Hematopoietic multipotent progenitor cell treated with erythropoietin and hydrocortisone succinate and interleukin-3 and kit ligand, for 6 days (in vitro differentiated cells): ENCODE data around the gene SEMA7A.

Source experiments
- DNase-seq: peaks from one replicate; pipeline ENCODE4 v3.0.0-alpha.2; 2015

The SEMA7A gene

DNA sequence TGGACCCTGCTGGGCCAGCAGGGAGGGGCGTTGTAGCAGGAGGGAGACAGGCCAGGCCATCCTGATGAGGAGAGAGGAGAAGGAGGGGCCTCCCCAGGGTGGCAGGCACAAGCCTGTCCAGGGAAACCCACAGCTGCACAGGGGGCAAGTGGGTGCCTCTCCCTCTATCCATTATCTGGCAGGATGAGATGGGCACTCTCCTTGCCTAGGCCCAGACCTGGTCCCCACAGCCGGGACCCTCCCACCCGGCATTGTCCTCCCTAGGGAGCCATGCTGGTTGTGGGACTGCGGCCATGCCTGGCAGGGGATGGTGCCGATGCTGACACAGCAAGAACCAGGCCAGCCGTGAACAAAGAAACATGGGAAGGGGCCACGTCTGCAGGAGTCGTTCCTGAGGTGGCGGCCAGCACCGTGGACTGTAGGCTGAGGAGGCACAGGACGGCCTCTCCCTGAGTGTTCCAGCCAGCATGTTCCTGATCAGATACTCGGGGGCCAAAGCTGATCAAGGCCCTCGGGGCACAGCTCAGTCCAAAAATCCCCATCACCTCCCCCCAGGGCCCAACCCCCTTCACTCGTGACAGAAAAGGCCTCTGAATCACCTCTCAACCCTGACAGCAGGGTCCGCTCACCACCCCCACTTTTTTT, 47.1 kb downstream of the SEMA7A start:
- no peak for DNase-seq

- no peak for DNase-seq
Measured at GRCh38 chr15:74385733-74386132, 48.0 kb downstream of the SEMA7A start.

DNA sequence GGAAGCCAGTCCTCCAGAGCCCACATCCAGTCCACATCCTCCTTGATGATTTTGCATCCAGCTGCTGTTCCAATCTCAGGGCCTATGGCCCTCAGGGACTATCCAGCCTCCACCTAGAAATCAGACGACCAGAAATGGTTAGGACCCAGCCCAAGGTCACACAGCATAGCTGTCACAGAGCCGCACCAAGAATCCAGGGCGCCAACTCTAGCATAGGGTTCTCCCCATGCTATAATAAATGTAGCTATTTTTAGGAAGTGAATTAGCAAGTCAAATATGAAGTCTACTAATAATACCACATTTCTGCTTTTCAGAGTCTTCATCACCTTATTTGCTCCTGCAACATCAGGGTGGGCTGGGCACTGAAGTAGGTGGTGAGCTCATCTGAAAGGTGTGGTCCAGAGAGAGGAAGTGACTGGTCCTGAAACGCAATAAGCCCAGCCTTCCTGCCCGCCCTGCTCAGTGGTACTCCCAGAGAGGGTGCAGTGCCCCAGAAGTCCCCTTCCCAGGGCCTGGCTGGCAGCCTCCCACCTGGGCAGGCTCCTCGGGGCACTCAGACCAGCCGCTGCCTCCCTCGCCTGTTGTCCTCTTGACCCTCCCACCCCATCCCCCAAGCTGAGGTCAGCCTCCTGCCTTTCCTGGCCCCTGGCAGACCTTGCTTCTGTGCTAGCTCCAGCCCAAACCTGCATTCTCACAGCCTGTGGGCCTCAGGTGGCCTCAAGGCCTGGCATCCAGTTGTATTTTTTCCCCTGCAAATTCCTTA, 48.7 kb downstream of the SEMA7A start:
- DNase-seq: peak; percentile 82

DNA sequence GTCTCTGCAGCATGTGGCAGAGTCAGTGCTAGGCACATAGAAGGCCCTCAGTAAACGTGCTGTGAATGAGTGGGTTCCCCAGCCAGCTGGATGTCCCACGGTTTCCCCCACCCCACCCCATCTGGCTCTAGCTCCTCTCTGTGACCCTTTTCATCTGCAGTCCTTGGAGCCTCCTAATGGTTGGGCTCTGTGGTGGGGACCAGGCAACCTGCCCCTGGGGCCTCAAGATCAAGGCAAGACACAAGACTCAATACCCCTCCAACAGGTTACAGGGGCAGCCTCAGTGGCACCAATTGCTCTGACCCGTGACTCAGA, 49.2 kb downstream of the SEMA7A start:
- DNase-seq: no peak

DNA sequence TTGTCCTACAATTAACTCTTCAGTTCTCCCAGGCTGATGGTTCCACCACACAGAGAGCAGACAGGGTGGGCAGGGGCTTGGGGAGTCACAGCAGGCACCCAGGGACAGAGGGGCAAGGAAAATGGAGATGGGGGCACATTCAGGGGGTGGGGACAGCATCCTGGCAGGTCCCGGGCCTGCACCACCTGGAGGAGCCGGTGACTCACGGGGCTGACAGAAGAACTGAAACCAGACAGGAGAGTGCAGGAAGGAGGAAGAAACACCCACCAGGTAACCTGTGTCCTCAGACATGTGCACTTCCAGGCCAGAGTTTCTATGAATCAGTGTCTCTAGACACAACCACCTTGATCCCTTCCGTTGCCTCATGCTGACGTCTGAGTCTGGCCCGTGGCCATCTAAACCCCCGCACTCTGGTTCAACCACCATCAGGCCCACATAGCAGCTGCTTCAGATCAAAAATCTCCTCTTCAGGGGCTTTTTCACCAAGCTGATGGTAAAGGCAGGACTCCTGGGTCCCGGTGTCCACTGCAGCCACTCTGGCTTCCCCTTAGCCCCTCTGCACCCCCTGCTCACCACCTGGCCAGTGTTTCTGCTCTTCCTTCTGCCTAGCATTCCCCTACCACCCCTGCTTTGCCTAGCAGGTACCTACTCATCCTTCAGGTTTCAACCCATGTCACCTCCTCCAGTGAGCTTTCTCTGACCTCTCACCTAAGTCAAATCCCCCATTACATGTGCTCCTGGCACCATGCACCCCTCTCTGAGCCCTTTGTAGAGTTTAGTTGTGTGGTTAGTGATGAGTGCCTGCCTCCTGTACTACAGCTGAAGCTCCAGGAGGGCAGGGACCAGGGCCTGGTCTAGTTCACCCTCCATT, 49.8 kb downstream of the SEMA7A start:
- no peak for DNase-seq

DNA sequence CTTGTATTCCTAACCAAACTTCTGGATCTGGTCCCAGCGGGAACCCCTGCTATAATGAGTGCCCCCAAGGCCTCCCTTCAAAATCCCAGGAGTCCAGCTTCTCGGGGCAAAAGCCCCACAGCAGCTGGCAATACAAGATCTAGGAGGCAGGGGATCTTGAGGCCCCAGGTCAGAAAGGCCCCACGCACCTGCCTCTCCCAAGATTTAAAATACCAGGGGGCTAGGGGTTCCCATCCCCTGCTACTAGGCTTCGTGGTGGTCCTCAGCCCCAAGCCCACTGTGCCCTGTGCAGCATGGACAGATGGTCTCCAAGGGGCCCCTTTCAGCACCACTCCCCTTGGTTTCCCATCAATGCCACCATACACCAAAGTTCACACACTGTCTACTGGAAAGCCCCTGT, 50.5 kb downstream of the SEMA7A start:
- no peak for DNase-seq

DNA sequence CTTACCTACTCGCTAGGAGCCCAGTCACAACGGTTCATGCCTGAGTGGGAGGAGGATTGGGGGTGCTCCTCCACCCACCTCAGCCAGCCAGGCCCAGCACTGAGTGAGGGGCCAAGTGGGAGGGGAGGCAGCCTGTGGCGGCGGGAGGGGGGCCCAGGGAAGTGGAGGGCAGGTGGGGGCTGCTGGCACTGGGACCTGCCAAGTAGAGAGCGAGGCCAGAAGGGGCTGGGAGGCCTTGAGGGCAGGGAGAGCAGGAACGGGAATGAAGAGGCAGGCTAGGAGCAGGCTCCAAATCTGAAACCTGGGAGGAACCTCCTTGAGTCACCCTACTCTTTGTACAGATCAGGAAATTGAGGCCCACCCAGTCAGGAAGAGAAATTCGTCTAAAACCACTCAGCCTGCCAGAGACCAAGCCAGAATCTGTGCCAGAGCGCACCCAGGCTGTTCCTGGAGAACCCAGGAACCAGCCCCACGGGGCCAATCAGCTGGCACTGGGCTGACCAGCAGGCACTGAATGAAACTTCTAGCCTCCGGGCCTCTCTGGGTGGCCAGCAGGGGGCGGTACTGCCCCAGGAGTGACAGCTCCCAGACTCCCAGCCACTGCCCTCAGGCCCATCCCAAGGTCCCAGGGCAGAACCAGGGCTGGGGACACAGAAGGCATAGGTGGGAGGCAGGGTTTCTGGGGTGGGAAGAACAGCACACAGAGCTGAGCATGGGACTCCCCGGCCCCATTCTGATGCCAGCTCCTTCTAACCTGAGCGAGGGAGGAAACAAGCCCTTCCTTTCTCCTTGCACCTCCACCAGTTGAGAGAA, 51.5 kb downstream of the SEMA7A start:
- peak; percentile 91 for DNase-seq

DNA sequence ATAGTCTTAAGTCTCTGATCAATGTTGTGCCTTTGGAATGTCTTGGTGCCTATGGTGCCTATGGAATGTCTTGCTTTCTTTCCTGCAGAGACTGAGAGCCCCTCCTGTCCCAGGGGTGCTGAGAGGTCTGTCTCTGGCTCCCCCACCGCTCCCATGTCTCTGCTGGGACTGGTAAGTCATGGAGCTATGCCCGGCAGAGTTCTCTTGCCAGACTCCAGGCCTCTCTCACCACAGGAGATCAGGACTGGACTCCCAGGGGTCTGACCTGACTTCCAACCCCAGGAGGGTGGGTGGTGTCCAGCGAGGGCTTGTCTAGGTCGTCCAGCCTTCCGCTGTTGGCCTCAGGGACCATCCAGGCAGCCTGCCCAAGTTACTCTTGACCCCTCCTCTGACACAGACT, 52.3 kb downstream of the SEMA7A start:
- DNase-seq: no peak

DNA sequence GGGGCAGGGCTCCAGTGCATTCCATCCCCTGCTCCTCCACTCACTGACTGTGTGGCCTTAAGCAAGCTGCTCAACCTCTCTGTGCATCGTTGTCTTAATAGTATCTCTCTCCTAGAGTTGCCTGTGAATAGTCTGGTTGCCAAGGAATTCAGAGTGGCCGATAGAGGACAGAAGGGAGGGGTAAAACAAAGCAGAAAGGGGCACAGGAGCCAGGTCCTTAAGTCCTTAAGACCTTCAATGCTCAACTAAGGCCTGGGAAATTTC, 52.6 kb downstream of the SEMA7A start:
- no peak for DNase-seq

DNA sequence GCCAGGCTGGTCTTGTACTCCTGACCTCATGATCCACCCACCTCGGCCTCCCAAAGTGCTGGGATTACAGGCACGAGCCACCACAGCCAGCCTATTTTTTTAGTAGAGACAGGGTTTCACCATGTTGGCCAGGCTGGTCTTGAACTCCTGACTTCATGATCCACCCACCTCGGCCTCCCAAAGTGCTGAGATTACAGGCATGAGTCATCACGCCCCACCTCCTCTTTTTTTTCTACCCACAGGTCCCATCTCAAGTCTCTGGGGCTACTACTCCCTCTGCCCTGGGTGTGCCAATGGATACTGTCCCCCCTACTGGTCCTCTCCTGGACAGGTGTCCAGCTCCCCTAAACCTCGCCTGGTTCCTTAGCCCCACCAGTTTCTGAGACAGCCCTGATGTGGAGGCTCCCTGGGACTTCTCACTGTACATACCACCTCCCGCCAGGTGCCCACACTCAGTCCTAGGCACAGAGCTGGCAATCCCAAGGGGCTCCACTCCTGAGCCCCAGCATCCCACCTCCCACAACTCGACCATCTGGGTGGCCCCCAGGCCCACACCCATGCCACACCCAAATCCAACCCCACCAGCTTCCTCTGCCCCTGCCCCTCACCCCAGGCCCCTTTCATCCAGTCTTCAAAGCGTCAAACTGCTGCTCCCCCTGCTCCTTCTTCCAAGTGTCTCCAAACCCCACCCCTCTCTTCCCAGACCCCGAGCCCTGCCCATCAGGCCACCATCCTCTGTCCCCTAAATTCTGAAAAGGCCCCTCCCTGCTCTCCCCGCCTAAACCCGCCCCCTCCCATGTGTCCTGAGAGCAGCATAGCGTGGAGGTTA, 53.2 kb downstream of the SEMA7A start:
- no peak for DNase-seq

GRCh38 chr15:74378848-74379247, 54.9 kb downstream of the SEMA7A start:
- no peak for DNase-seq

GRCh38 chr15:74377831-74378766, 55.7 kb downstream of the SEMA7A start:
- no peak for DNase-seq

DNA sequence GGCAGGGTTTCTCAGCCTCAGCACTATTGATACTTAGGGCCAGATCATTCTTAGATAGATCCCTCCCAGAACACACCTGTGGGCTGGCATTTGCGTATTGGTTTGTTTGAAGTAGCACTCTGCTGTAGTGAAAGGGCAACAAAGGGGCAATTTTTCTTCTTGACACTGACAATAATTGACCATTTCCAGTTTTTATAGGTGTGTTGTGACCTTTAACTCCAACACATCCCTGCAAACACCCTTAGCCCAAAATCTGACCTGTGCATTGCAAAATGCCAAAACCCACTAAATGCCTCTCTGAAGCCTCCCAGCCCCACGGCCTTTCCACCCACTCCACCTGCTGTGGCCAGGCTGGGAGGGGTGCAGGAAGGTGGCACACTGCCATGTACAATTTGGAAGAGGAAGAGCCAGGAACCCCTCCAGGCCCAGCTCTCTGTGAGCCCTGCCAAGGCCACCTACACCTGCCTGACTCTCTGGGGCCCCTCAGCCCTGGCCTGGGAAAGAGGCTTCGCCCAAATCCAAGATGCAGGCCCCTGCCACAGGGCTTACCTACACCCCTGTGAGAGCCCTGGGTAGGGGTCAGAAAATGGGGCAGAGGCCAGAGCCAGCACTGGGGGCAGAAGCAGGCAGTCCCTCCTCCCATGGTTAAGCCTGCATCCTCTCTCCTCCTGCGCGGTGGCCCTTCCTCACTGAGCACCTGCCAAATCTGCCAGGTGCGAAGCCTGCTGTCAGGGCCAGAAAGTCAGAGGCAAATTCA, 56.8 kb downstream of the SEMA7A start:
- DNase-seq: no peak

- no peak for DNase-seq
Measured at GRCh38 chr15:74376226-74376625, 57.5 kb downstream of the SEMA7A start.

DNA sequence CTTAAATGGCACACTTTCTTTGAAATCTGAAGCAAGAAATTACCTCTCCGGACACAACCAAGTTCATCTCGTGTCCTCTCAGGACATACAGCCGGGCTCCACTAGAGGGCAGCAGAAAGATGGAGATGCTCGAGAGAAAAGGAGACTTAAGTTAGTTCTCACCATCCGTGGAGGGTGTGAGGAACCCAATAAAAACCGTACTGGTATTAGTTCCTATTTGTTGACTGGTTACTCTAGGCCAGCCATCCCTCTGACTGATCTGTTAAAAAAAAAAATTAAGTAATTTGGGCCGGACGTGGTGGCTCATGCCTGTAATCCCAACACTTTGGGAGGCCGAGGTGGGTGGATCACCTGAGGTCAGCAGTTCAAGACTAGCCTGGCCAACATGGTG, 58.5 kb downstream of the SEMA7A start:
- peak; percentile 93 for DNase-seq

- DNase-seq: no peak
Measured at GRCh38 chr15:74374648-74375302, 59.0 kb downstream of the SEMA7A start.

DNA sequence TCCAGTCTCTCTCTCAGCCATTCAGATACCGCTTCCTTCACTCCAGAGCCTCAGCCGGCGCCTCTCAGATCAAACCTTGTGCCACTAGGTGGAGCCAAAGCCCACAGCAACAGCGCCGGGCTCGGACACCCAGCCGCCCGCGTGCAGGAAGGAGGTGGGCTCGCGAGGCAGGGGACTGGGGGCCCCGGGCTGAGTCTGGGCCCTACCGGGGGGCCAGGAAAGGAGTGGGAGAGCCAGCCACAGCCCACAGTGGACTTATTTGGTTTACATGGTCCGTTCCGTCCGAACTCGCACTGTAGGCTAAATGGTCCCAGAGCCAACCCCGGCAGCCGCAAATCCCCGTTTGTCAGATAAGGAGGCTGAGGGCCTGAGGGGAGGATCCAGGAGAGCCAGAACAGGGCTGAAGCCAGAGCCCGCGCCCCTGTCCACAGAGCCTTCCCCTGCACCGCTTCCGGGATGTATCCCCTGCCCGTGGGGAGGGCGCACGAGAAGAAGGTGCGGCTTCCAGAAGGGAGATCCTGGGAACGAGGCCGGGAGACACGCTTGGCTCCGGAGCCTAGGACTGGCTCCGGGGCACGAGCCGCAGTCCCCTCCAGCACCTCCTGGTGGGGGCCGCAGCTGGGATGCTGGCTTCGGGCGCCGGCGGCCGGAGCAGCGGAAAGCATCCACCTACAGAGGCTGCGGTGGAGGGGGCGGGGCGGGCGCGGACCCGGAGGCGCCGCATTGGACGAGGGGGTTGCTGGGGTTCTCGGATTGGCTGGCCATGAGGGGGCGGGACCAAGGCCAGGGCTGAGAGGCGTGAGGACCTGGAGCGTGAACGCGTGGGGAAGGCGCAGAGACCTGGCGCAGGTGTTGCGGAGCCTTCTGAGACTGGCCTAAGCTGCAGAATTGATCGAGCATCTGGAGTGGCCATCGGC, 59.8 kb downstream of the SEMA7A start:
- peak; percentile 96 for DNase-seq

- DNase-seq: no peak
Measured at GRCh38 chr15:74373056-74373650, 60.6 kb downstream of the SEMA7A start.
